ENCODE data around the gene MPND.
"Not testable (repeated sequence)": the region's sequence is repeated elsewhere in the genome, so short reads cannot be mapped to it uniquely, and the experiment has no call there.

The MPND gene

DNA sequence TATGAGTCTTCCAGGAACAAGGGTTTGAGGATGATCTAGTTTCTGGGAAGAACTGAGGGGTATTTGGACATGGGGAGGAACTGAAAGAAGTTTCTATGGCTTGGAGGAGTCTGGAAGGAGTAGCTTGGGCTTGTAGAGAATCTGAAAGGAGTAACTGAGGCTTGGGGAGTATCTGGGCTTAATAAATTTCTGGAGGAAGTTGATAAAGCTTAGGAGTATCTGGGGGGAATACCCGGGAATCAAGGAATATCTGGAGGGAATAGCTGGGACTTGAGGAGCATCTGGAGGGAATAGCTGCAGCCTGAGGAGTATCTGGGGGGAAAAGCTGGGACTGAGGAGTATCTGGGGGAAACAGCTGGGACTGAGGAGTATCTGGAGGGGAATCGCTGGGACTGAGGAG lies 22.9 kb upstream of the MPND start:
- no peaks in the 10 kb centered on the region for H3K27me3 ChIP-seq
- peaks cover 35% of the 10 kb centered on the region for H3K9me3 ChIP-seq
- TF ChIP-seq Cebpa-rat (IDR thresholded peaks at IDR 0.05), result no peak
- no peaks in the 10 kb centered on the region for H3K4me1 ChIP-seq
- H3K4me2 ChIP-seq, result no peak overlapping the region
- peaks cover 59% of the 10 kb centered on the region for H3K36me3 ChIP-seq
- no peak overlapping the region for H3K9ac ChIP-seq
- no peaks in the 10 kb centered on the region for H4K20me1 ChIP-seq
- H3K27ac ChIP-seq, result no peak overlapping the region
- H3K4me3 ChIP-seq, result no peak overlapping the region

DNA sequence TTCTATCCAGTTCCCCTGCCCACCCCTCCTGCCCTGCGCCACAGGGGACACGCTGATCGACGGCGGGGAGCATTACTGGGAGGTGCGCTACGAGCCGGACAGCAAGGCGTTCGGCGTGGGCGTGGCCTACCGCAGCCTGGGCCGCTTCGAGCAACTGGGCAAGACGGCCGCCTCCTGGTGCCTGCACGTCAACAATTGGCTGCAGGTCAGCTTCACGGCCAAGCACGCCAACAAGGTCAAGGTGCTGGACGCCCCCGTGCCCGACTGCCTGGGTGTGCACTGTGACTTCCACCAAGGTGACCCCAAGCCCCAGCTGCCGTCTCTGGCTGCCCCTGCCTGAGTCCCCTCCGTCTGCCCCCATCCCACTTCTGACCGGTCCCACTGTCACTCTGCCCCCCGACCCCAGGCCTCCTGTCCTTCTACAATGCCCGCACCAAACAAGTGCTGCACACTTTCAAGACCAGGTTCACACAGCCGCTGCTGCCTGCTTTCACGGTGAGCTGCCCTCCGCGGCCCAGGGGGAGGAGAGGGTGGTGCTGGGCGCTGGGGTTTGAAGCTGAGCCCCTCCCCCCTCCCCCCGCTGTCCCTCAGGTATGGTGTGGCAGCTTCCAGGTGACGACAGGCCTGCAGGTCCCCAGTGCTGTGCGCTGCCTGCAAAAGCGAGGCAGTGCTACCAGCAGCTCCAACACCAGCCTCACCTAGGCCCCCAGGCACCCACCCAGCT lies 20.3 kb upstream of the MPND start:
- peaks cover 35% of the 10 kb centered on the region for H3K9me3 ChIP-seq
- H3K36me3 ChIP-seq, result peaks cover 32% of the 10 kb centered on the region
- H3K4me2 ChIP-seq, result no peak overlapping the region
- peaks cover 13% of the 10 kb centered on the region; the same call in 1 of the 2 replicates for H3K4me1 ChIP-seq
- H3K4me3 ChIP-seq, result no peak overlapping the region
- TF ChIP-seq Cebpa-rat (IDR thresholded peaks at IDR 0.05), result no peak
- no peaks in the 10 kb centered on the region for H4K20me1 ChIP-seq
- peaks cover 7% of the 10 kb centered on the region; the same call in 1 of the 2 replicates for H3K27me3 ChIP-seq
- no peak overlapping the region for H3K9ac ChIP-seq
- H3K27ac ChIP-seq, result no peak overlapping the region

DNA sequence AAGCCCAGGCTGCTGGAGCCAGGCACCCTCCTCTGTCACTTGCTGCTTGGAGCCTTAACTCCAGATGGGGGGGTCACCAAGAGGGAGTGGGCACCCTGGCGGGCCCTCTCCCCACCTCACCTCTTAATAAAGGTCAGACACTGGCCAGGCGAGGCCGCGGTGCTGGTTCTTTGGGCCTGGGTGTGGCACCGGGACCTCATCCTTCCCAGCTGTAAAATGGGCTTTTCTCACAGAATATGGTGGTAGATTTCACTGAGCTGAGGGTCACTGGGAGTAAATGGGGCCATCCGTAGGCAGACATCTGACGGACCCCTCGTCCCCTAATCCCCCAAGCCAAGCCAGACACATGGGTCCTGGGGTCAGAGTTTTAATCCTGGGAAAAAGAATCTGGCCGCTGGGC lies 19.7 kb upstream of the MPND start:
- no peaks in the 10 kb centered on the region for H4K20me1 ChIP-seq
- no peak overlapping the region for H3K4me2 ChIP-seq
- H3K4me3 ChIP-seq, result no peak overlapping the region
- peaks cover 26% of the 10 kb centered on the region for H3K36me3 ChIP-seq
- H3K27ac ChIP-seq, result no peak overlapping the region
- H3K27me3 ChIP-seq, result peaks cover 7% of the 10 kb centered on the region; the same call in 1 of the 2 replicates
- no peak overlapping the region for H3K9ac ChIP-seq
- H3K4me1 ChIP-seq, result peaks cover 13% of the 10 kb centered on the region; the same call in 1 of the 2 replicates
- peaks cover 34% of the 10 kb centered on the region for H3K9me3 ChIP-seq
- no peak for TF ChIP-seq Cebpa-rat (IDR thresholded peaks at IDR 0.05)

DNA sequence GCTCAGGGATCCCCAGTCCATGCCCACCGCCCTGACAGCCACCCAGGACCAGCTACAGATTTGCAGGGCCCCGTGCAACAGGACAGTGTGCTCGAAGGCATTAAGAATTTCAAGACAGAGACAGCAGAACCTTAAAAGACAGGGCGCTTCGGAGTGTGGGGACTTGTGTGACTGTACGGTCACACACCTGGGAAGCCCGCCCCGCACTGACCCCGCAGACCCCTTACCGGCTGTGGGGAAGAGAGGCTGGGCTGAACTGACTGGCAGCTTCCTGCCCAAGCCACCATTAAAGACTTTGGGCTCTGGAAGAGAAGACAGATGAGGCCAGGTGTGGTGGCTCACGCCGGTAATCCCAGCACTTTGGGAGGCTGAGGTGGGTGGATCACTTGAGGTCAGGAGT lies 19.1 kb upstream of the MPND start:
- TF ChIP-seq Cebpa-rat (IDR thresholded peaks at IDR 0.05), result no peak
- Histone ChIP-seq H3K27ac (no peak overlapping the region), H3K27me3 (peaks cover 7% of the 10 kb centered on the region; the same call in 1 of the 2 replicates), H3K36me3 (peaks cover 21% of the 10 kb centered on the region), H3K4me1 (peaks cover 16% of the 10 kb centered on the region), H3K9ac (no peak overlapping the region), H3K4me3 (no peak overlapping the region), H3K4me2 (no peak overlapping the region), H3K9me3 (peaks cover 29% of the 10 kb centered on the region), H4K20me1 (no peaks in the 10 kb centered on the region)

DNA sequence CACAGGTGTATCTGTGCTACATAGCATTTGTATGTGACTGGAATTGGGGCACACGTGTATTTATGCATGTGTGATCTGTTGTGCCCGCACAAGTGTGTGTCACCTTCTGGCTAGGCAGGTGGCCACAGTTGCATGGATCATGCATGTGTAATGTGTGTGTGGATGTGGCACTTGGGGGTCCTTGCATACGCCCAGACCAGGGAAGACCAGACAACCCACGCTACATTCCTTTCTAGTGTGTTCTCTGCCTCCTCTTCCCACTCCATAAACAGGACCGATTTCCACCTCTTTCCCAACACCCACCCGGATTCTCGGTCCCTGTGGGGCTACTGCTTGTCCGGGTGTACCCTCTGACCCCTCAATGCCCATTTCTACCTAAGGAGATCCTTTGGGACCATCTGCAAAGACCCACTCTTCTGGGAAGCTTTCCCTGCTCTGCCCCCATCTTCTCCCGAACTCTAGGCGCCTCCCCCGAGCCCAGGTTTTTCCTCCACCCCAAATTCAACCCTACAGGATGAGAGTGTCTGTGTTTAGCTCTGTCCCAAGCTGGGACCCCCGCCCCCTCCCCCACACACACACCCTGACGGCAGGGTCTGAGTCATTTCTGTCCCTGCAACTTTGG lies 17.0 kb upstream of the MPND start:
- Histone ChIP-seq H4K20me1 (no peaks in the 10 kb centered on the region), H3K9me3 (peaks cover 9% of the 10 kb centered on the region), H3K27me3 (peaks cover 7% of the 10 kb centered on the region; the same call in 1 of the 2 replicates), H3K9ac (no peak overlapping the region), H3K4me2 (peak overlapping the region; percentile 35), H3K4me3 (no peak overlapping the region), H3K36me3 (0 out of 2 replicates have a peak, but pooled peaks cover 18% of the 10 kb centered on the region), H3K4me1 (peaks cover 23% of the 10 kb centered on the region), H3K27ac (no peak overlapping the region)
- TF ChIP-seq Cebpa-rat (IDR thresholded peaks at IDR 0.05), result no peak

DNA sequence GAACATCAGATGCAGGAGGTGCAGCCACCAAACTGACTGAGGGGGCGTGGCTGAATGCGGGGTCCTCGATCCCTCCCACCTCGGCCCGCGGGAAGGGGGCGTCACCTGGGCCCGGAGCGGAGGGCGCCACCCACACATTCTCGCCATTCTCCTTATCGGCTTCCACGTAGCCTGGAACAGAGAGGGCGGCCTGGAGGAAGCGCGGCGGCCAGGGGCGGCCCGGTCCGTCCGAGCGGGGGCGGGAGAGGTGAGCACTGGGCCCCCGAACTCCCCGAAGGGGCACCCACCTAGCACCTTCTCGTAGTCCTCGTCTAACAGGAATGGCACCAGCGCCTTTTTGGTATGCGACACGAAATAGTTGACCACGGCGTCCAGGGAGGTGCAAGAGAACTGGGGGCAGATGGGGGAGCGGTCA lies 16.5 kb upstream of the MPND start:
- Histone ChIP-seq H3K4me1 (peaks cover 28% of the 10 kb centered on the region), H3K36me3 (0 out of 2 replicates have a peak, but pooled peaks cover 18% of the 10 kb centered on the region), H4K20me1 (no peaks in the 10 kb centered on the region), H3K27me3 (peaks cover 7% of the 10 kb centered on the region; the same call in 1 of the 2 replicates), H3K9ac (no peak overlapping the region), H3K9me3 (peaks cover 4% of the 10 kb centered on the region), H3K4me2 (peak overlapping the region; percentile 35), H3K4me3 (no peak overlapping the region), H3K27ac (no peak overlapping the region)
- no peak for TF ChIP-seq Cebpa-rat (IDR thresholded peaks at IDR 0.05)

DNA sequence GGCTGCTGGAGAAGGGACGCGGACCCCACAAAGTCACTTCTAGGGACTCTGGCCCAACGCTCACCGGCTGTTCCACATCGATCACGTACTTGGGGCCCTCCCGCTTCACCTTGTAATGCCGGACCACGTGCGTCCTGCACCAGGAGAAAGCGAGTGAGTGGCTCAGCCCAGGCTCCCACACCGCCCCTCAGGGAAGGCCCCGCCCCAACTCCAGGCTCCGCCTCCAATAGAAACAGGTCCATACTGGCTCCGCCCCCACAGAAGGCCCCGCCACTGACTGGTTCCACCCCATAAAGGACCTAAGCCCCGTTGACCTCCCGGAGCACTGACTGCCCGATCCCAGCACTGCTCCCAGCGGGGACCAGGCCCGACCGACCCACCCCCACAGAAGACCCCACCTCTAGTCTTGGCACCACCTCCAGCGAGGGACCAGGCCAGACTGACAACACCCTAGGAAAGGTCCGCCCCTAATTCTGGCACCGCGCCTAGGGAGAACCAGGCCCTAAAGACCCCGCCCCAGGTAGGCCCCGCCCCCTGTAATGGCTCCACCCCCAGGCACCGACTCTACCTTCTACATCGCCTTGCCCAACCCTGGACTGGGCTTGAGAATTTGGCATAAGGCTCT lies 16.0 kb upstream of the MPND start:
- Histone ChIP-seq H3K27me3 (peaks cover 7% of the 10 kb centered on the region; the same call in 1 of the 2 replicates), H3K4me3 (no peak overlapping the region), H3K9ac (no peak overlapping the region), H3K27ac (no peak overlapping the region), H3K36me3 (0 out of 2 replicates have a peak, but pooled peaks cover 17% of the 10 kb centered on the region), H4K20me1 (no peaks in the 10 kb centered on the region), H3K4me1 (peaks cover 28% of the 10 kb centered on the region), H3K4me2 (peak overlapping the region; percentile 65), H3K9me3 (no peaks in the 10 kb centered on the region)
- TF ChIP-seq Cebpa-rat (IDR thresholded peaks at IDR 0.05), result no peak

DNA sequence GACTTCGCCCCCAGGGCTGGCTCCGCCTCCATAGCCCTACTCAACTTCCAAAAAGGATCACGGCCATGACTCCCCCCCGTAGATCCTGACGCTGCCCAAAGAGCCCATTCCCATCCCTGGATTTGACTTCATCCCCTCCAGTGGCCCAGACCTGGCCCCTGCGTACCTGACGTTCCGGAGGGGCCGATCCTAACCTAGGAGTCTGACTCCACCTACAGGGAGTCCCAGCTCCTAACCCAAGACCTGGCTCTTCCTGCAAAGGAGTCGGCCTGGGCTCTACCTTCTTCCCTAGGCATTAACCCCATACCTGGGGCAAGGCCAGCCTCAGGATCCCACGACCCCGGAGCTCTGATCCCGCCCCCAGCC lies 15.5 kb upstream of the MPND start:
- Histone ChIP-seq H3K36me3 (0 out of 2 replicates have a peak, but pooled peaks cover 13% of the 10 kb centered on the region), H3K4me3 (peak overlapping the region; percentile 50; the same call in 1 of the 2 replicates), H3K27me3 (peaks cover 7% of the 10 kb centered on the region; the same call in 1 of the 2 replicates), H3K27ac (no peak overlapping the region), H4K20me1 (no peaks in the 10 kb centered on the region), H3K4me1 (peaks cover 28% of the 10 kb centered on the region), H3K4me2 (peak overlapping the region; percentile 65), H3K9me3 (no peaks in the 10 kb centered on the region), H3K9ac (no peak overlapping the region)
- TF ChIP-seq Cebpa-rat (IDR thresholded peaks at IDR 0.05), result no peak

DNA sequence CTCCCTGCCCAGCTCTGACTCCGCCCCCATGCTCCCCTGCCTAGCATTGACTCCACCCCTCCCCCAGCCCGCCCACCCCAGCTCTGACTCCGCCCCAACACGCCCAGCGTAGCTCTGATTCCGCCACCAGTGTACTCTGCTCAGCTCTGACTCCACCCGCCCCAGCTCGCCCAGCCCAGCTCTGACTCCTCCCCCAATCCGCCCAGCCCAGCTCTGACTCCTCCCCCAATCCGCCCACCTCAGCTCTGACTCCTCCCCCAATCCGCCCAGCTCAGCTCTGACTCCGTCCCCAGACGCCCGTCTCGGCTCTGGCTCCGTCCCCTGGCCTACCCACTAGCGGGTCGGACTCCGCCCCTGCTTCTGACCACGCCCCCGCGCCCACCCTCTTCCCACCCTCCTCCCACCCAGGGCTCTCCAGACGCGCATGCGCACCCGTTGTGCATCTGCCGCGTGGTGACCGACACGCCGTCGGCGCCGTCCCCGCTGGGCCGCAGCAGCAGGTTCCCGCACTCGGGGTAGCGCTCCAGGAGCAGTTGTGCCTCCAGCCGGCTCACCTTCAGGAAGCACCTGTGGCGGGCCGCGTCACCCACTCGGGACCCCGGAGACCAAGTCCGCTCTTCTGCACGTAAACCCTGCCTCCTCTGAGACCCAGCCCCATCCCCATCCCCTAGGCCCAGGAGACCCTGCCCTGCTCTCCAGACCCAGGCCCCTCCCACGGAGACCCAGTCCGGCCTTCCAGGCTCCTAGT lies 14.9 kb upstream of the MPND start:
- Histone ChIP-seq H4K20me1 (no peaks in the 10 kb centered on the region), H3K4me3 (peak overlapping the region; percentile 73), H3K4me2 (peak overlapping the region; percentile 94), H3K36me3 (0 out of 2 replicates have a peak, but pooled peaks cover 7% of the 10 kb centered on the region), H3K9me3 (no peaks in the 10 kb centered on the region), H3K4me1 (peaks cover 28% of the 10 kb centered on the region), H3K27me3 (peaks cover 7% of the 10 kb centered on the region; the same call in 1 of the 2 replicates), H3K9ac (peak overlapping the region; percentile 84), H3K27ac (peak overlapping the region; percentile 91)
- no peak for TF ChIP-seq Cebpa-rat (IDR thresholded peaks at IDR 0.05)

DNA sequence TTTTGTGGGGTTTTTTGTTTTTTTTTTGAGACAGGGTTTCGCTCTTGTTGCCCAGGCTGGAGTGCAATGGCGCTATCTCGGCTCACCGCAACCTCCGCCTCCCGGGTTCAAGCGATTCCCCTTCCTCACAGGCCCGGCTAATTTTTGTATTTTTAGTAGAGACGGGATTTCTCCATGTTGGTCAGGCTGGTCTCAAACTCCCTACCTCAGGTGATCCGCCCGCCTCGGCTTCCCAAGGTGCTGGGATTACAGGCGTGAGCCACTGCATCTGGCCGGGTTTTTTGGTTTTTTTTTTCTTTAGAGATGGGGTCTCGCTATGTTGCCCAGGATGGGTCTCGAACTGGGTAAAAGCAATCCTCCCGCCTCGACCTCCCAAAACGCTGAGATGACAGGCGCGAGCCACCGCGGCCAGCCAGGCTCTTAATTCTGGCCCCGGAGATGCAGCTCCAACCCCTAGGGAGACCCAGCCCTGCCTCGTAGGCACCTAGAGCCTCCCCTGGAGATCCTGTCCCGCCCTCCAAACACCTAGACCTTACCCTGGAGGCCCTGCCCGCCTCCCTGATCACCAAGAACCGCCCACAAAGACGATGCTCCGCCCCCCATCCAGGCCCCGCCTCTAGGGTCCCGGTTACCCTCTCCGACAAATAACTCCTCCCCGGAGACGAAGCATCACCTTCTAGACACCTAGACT lies 14.2 kb upstream of the MPND start:
- peak overlapping the region; percentile 84 for H3K9ac ChIP-seq
- H3K9me3 ChIP-seq, H3K27me3 ChIP-seq, H4K20me1 ChIP-seq, H3K36me3 ChIP-seq: not testable (repeated sequence)
- H3K4me1 ChIP-seq, result peaks cover 28% of the 10 kb centered on the region
- H3K27ac ChIP-seq, result peak overlapping the region; percentile 91
- H3K4me2 ChIP-seq, result peak overlapping the region; percentile 94
- peak overlapping the region; percentile 73 for H3K4me3 ChIP-seq
